H1 (cell line): ENCODE data around the gene DHRS12. TPM values are rescaled to one million over a fixed set of nuclear protein-coding genes. Genes with fewer than 3 reads are reported as not detected.

ENCODE experiments used
- CTCF ChIA-PET: fragments of 300-600 bp; sonication (Branson Sonifier 250); formaldehyde crosslinking; loops from one replicate; lab custom pipeline; 2021; ENCODE audit not compliant: partially characterized antibody; lab: Charles Lee
- POLR2A ChIA-PET: fragments of 300-600 bp; sonication (Branson Sonifier 250); formaldehyde crosslinking; loops from one replicate; lab custom pipeline; 2021; ENCODE audit warnings: inconsistent platforms; ENCODE audit not compliant: partially characterized antibody; lab: Charles Lee
- DNase-seq, 2 experiments: peaks; one replicate each; pipeline versions ENCODE4 v3.0.0 to v3.0.0-alpha.2; 2010 to 2022; ENCODE audit warnings: low spot score in 2 of 2, low read depth in 1 of 2, mixed read lengths in 1 of 2
- FAIRE-seq: peaks from 2 replicates; lab custom pipeline; 2011; peaks lifted over from hg19 to GRCh38; lab: Jason Lieb, UNC
- H2AFZ ChIP-seq: 2 replicates; pipeline ENCODE4 v1.8.1; 2012; ENCODE audit warnings: low read length, inconsistent platforms
- H2AK5ac ChIP-seq: 2 replicates; pipeline ENCODE4 v1.6.1; 2013; ENCODE audit warnings: low read depth, low read length
- H2BK120ac ChIP-seq: replicated peaks from 2 replicates; pipeline ENCODE3; 2013; ENCODE audit warnings: low read depth, low read length, inconsistent platforms
- H2BK12ac ChIP-seq: 2 replicates; pipeline ENCODE4 v1.6.1; 2013; ENCODE audit warnings: low read depth, low read length
- H2BK15ac ChIP-seq: 2 replicates; pipeline ENCODE4 v1.6.1; 2013; ENCODE audit warnings: low read length
- H2BK20ac ChIP-seq: 2 replicates; pipeline ENCODE4 v1.6.1; 2013; ENCODE audit warnings: low read length
- H2BK5ac ChIP-seq: 2 replicates; pipeline ENCODE4 v1.6.1; 2013; ENCODE audit warnings: low read depth, low read length
- H3K14ac ChIP-seq: 2 replicates; pipeline ENCODE4 v1.6.1; 2013; ENCODE audit warnings: inconsistent platforms; ENCODE audit not compliant: insufficient read length
- H3K18ac ChIP-seq: 2 replicates; pipeline ENCODE4 v1.6.1; 2013; ENCODE audit warnings: low read length; ENCODE audit errors: extremely low read depth
- H3K23ac ChIP-seq: 2 replicates; pipeline ENCODE4 v1.6.1; 2013; ENCODE audit warnings: inconsistent platforms; ENCODE audit not compliant: insufficient read length
- H3K23me2 ChIP-seq: 2 replicates; pipeline ENCODE4 v1.6.1; 2013; ENCODE audit warnings: low read depth, low read length
- H3K27ac ChIP-seq: 2 replicates; pipeline ENCODE4 v1.6.1; 2011; ENCODE audit warnings: low read depth, low read length, inconsistent platforms
- H3K27me3 ChIP-seq, 4 experiments: replicated peaks in 1 of 4; 1 replicate in 1 of 4; 2 replicates in 3 of 4; pipeline versions ENCODE4 v1.6.1 to v1.8.1; 2011 to 2013; ENCODE audit warnings: low read length in 3 of 4, mild to moderate bottlenecking in 3 of 4, inconsistent platforms in 2 of 4, mixed read lengths in 2 of 4, moderate library complexity in 1 of 4; ENCODE audit not compliant: control insufficient read depth in 3 of 4, insufficient read depth in 3 of 4; ENCODE audit errors: extremely low read depth in 1 of 4
- H3K36me3 ChIP-seq, 4 experiments: 2 replicates each; pipeline versions ENCODE4 v1.6.1 to v1.8.1; 2011 to 2013; ENCODE audit warnings: mild to moderate bottlenecking in 4 of 4, low read length in 3 of 4, moderate library complexity in 2 of 4, control low read depth in 1 of 4, inconsistent platforms in 1 of 4; ENCODE audit not compliant: insufficient read depth in 4 of 4, control insufficient read depth in 2 of 4
- H3K4ac ChIP-seq: replicated peaks from 2 replicates; pipeline ENCODE3; 2013; ENCODE audit warnings: low read length, low read depth, mixed read lengths, inconsistent platforms; ENCODE audit not compliant: insufficient read length
- H3K4me1 ChIP-seq, 4 experiments: replicated peaks in 1 of 4; 1 replicate in 1 of 4; 2 replicates in 3 of 4; pipeline versions ENCODE4 v1.6.1 to v1.8.1; 2011 to 2013; ENCODE audit warnings: low read length in 3 of 4, inconsistent platforms in 2 of 4, mixed read lengths in 1 of 4; ENCODE audit not compliant: insufficient read depth in 4 of 4, control insufficient read depth in 3 of 4
- H3K4me2 ChIP-seq, 2 experiments: 2 replicates each; pipeline versions ENCODE4 v1.6.1 to v1.8.1; 2011 to 2013; ENCODE audit warnings: low read depth in 2 of 2, low read length in 2 of 2, control low read depth in 1 of 2, inconsistent platforms in 1 of 2, mild to moderate bottlenecking in 1 of 2; ENCODE audit not compliant: insufficient read depth in 1 of 2
- H3K4me3 ChIP-seq, 4 experiments: fragments of 200-600, 300-600 bp in 1 of 4; sonication (generic), shearing (Covaris generic), sonication (Bioruptor Twin) in 1 of 4; 2 replicates each; pipeline versions ENCODE4 v1.5.1 to v1.8.1; 2011 to 2016; ENCODE audit warnings: low read length in 4 of 4, low read depth in 3 of 4, control low read depth in 2 of 4, inconsistent platforms in 2 of 4, mild to moderate bottlenecking in 2 of 4, mixed read lengths in 1 of 4, moderate library complexity in 1 of 4; ENCODE audit not compliant: insufficient read depth in 2 of 4; ENCODE audit errors: extremely low read depth in 1 of 4
- H3K56ac ChIP-seq: replicated peaks from 2 replicates; pipeline ENCODE3; 2013; ENCODE audit warnings: low read depth, mild to moderate bottlenecking, mixed read lengths, low read length, inconsistent platforms; ENCODE audit not compliant: insufficient read length
- H3K79me1 ChIP-seq: 2 replicates; pipeline ENCODE4 v1.6.1; 2013; ENCODE audit warnings: low read depth, low read length, control low read depth
- H3K79me2 ChIP-seq, 2 experiments: 2 replicates each; pipeline versions ENCODE4 v1.6.1 to v1.8.1; 2012 to 2013; ENCODE audit warnings: low read length in 2 of 2, mild to moderate bottlenecking in 2 of 2, inconsistent platforms in 1 of 2; ENCODE audit not compliant: insufficient read depth in 2 of 2, control insufficient read depth in 1 of 2
- H3K9ac ChIP-seq, 4 experiments: replicated peaks in 1 of 4; 1 replicate in 1 of 4; 2 replicates in 3 of 4; pipeline versions ENCODE4 v1.6.1 to v1.8.1; 2011 to 2013; ENCODE audit warnings: low read depth in 3 of 4, low read length in 3 of 4, control low read depth in 2 of 4, mild to moderate bottlenecking in 2 of 4, moderate library complexity in 2 of 4, inconsistent platforms in 1 of 4; ENCODE audit errors: extremely low read depth in 1 of 4
- H3K9me3 ChIP-seq, 2 experiments: 2 replicates each; pipeline versions ENCODE4 v1.6.1 to v1.8.1; 2012 to 2013; ENCODE audit warnings: mild to moderate bottlenecking in 2 of 2, moderate library complexity in 2 of 2, control low read depth in 1 of 2, inconsistent platforms in 1 of 2, low read depth in 1 of 2, low read length in 1 of 2, mixed read lengths in 1 of 2; ENCODE audit not compliant: insufficient read depth in 2 of 2
- H4K20me1 ChIP-seq, 2 experiments: replicated peaks in 1 of 2; 2 replicates each; pipeline versions ENCODE3 to v1.8.1; 2011 to 2013; ENCODE audit warnings: inconsistent platforms in 2 of 2, low read length in 2 of 2, mild to moderate bottlenecking in 1 of 2; ENCODE audit not compliant: insufficient read depth in 2 of 2, control insufficient read depth in 1 of 2
- H4K5ac ChIP-seq: 2 replicates; pipeline ENCODE4 v1.6.1; 2013; ENCODE audit warnings: low read length, low read depth, mixed read lengths, inconsistent platforms; ENCODE audit not compliant: insufficient read length
- H4K8ac ChIP-seq: 2 replicates; pipeline ENCODE4 v1.8.0; 2013; ENCODE audit warnings: mild to moderate bottlenecking, moderate library complexity, low read length, inconsistent platforms; ENCODE audit not compliant: insufficient read depth; ENCODE audit errors: extremely low read depth
- H4K91ac ChIP-seq: replicated peaks from 2 replicates; pipeline ENCODE3; 2013; ENCODE audit warnings: low read length, mixed read lengths, inconsistent platforms; ENCODE audit not compliant: insufficient read length
- CTCF ChIP-seq, 3 experiments: IDR thresholded peaks; 1 replicate in 2 of 3; 2 replicates in 1 of 3; pipeline versions ENCODE4 v1.5.1 to v1.6.1; 2011; ENCODE audit warnings: low read length in 3 of 3, mild to moderate bottlenecking in 3 of 3, inconsistent platforms in 2 of 3, low read depth in 1 of 3, moderate library complexity in 1 of 3; ENCODE audit not compliant: insufficient read depth in 1 of 3; ENCODE audit errors: control extremely low read depth in 1 of 3
- MAX ChIP-seq: IDR thresholded peaks from 2 replicates; pipeline ENCODE4 v1.6.1; 2012; ENCODE audit warnings: inconsistent platforms
- PHF8 ChIP-seq: fragments of 200-600 bp; sonication (generic); conservative IDR thresholded peaks from 2 replicates; pipeline ENCODE4 v1.7.1; 2012; ENCODE audit warnings: low read depth, mild to moderate bottlenecking, inconsistent platforms, low read length, moderate library complexity
- WGBS, 2 experiments: shearing (Covaris generic) in 1 of 2; methylation state at CpG; one replicate each; pipeline versions ENCODE4 v1.1.6 to v1.1.7; 2013 to 2015; ENCODE audit warnings: low lambda C conversion rate in 2 of 2, mixed read lengths in 2 of 2, inconsistent platforms in 1 of 2, low coverage in 1 of 2, missing lambda C conversion rate in 1 of 2; ENCODE audit not compliant: insufficient replicate concordance in 2 of 2, insufficient coverage in 1 of 2, insufficient read length in 1 of 2; ENCODE audit errors: extremely low coverage in 1 of 2, missing lambda C conversion rate in 1 of 2; 5-methylcytosine and 5-hydroxymethylcytosine counted together
- polyA plus RNA-seq, 7 experiments: library from polyadenylated mRNA; depleted of rRNA in 3 of 7; stranded (reverse) in 5 of 7; unstranded in 2 of 7; fragments of >200 nt in 5 of 7; fragments of 200-250 nt in 2 of 7; gene quantifications; 1 replicate in 5 of 7; 2 replicates in 1 of 7; 4 replicates in 1 of 7; pipeline versions ENCODE4 v1.2.1 to v1.2.3, GENCODE V29; 2011 to 2013; ENCODE audit warnings: missing spikeins in 2 of 7, mixed read lengths in 2 of 7
- total RNA-seq: library from RNA; stranded (reverse); fragmentation: NEBNext Ultra II Directional; extraction: Animal tissue kit (Norgen Biotek cat#: 25700); gene quantifications from 2 replicates; pipeline ENCODE4 v1.2.1, GENCODE V29; 2021

DHRS12 gene
- total and polyA plus RNA-seq, 2 of the 8 experiments (the other 6 are each of a cell fraction or from before 2014, with no cell fraction given), result 8.7 TPM

GRCh38 chr13:51804295-51805172, 571 bp upstream of the DHRS12 start:
- H3K36me3 ChIP-seq, result no peaks in the 10 kb centered on the region
- H3K79me1 ChIP-seq, result no peaks in the 10 kb centered on the region
- peak overlapping the region; percentile 3 for H3K4ac ChIP-seq
- H3K27me3 ChIP-seq, result 0 out of 7 replicates have a peak, but pooled peaks cover 0 to 2% (median 0%) of the 10 kb centered on the region in 4 experiments
- 23% methylated on average over 30 of the region's 31 CpGs; no CpG with 5 or more reads in 1 of the 2 experiments for WGBS, 2 experiments
- H2AFZ ChIP-seq, result no peak overlapping the region
- H3K18ac ChIP-seq, result peak overlapping the region; percentile 73; the same call in 1 of the 2 replicates
- H4K8ac ChIP-seq, result peak overlapping the region; percentile 66
- TF ChIP-seq CTCF (IDR thresholded peaks at IDR 0.05; ENCODE audit: control extremely low read depth in 1 of 3, insufficient read depth in 1 of 3, low read depth in 1 of 3, low read length in 3 of 3) (no peak), PHF8 (peak; percentile 59; the same call in 1 of the 2 replicates), MAX (0 out of 2 replicates have a peak, but pooled peaks have one; percentile 25)
- peak overlapping the region; percentile 69 to 80 (median 78) for H3K4me3 ChIP-seq
- no peak overlapping the region for H2AK5ac ChIP-seq
- H3K4me2 ChIP-seq, result peak overlapping the region; percentile 80 to 89
- H3K23me2 ChIP-seq, result peaks cover 8% of the 10 kb centered on the region
- CTCF ChIA-PET, result interaction anchor here (1.0 to 3.4 kb wide), 4 partner anchors 11 to 55 kb away, joined by 3 to 29 read pairs (median 4); no protein-coding TSS in a partner anchor
- 0 out of 2 replicates have a peak overlapping the region, but pooled peaks have one; percentile 40 for H2BK15ac ChIP-seq
- no peak overlapping the region for H3K14ac ChIP-seq
- no peak overlapping the region for H2BK20ac ChIP-seq
- H4K20me1 ChIP-seq, result no peaks in the 10 kb centered on the region
- H2BK120ac ChIP-seq, result no peak overlapping the region
- H3K79me2 ChIP-seq, result no peaks in the 10 kb centered on the region
- no peak overlapping the region for H2BK5ac ChIP-seq
- H3K23ac ChIP-seq, result no peak overlapping the region
- no peaks in the 10 kb centered on the region for H3K9me3 ChIP-seq
- peak overlapping the region; percentile 71; the same call in 1 of the 2 replicates for H2BK12ac ChIP-seq
- H3K56ac ChIP-seq, result peak overlapping the region; percentile 48
- peak overlapping the region; percentile 88 for H3K27ac ChIP-seq
- H4K91ac ChIP-seq, result peak overlapping the region; percentile 29
- peak overlapping the region in 3 of 4 experiments; percentile 58 to 93 (median 92); a peak in 6 of 7 replicates for H3K9ac ChIP-seq
- POLR2A ChIA-PET, result interaction anchor here (1.1 to 2.0 kb wide), 3 partner anchors 10 to 352 kb away, joined by 3 to 5 read pairs (median 3); partner anchors contain the start of gene INTS6
- peaks cover 12 to 19% (median 16%) of the 10 kb centered on the region in 4 experiments for H3K4me1 ChIP-seq
- DNase-seq, result no peak
- H4K5ac ChIP-seq, result no peak overlapping the region
- no peak for FAIRE-seq
